Neural cell (in vitro differentiated cells): ENCODE measurements around the gene MAGI2.

Experiments used
- EP300 ChIP-seq: fragments of 450-650 bp; conservative IDR thresholded peaks from 2 replicates; pipeline ENCODE4 v1.6.1; 2014; ENCODE audit warnings: antibody characterized with exemption, mild to moderate bottlenecking, moderate library complexity; ENCODE audit not compliant: poor library complexity, severe bottlenecking
- EZH2 ChIP-seq: fragments of 200-600, 300-800 bp; shearing (Covaris generic), sonication (generic); IDR thresholded peaks from 2 replicates; pipeline ENCODE4 v1.6.1; 2014; ENCODE audit warnings: antibody characterized with exemption, low read length, borderline replicate concordance, mild to moderate bottlenecking; ENCODE audit not compliant: insufficient read depth, poor library complexity, severe bottlenecking
- MXI1 ChIP-seq: fragments of 450-650 bp; conservative IDR thresholded peaks from 2 replicates; pipeline ENCODE4 v1.6.1; 2014; ENCODE audit warnings: antibody characterized with exemption, mild to moderate bottlenecking; ENCODE audit not compliant: poor library complexity, severe bottlenecking
- POLR2AphosphoS5 ChIP-seq: IDR thresholded peaks from 2 replicates; pipeline ENCODE4 v1.6.1; 2012
- RAD21 ChIP-seq: fragments of 450-650 bp; conservative IDR thresholded peaks from 2 replicates; pipeline ENCODE4 v1.6.1; 2014; ENCODE audit warnings: antibody characterized with exemption, mild to moderate bottlenecking, moderate library complexity
- SMC3 ChIP-seq: fragments of 450-650 bp; conservative IDR thresholded peaks from 2 replicates; pipeline ENCODE4 v1.6.1; 2014; ENCODE audit warnings: antibody characterized with exemption, mild to moderate bottlenecking, moderate library complexity; ENCODE audit not compliant: poor library complexity
- TAF1 ChIP-seq: IDR thresholded peaks from 2 replicates; pipeline ENCODE4 v1.6.1; 2012; ENCODE audit warnings: low read depth
- TF ChIP-seq, protein P1 (sequence below): fragments of 450-650 bp; IDR thresholded peaks from 2 replicates; pipeline ENCODE4 v1.5.1; 2014; ENCODE audit warnings: antibody characterized with exemption, mild to moderate bottlenecking, moderate library complexity; ENCODE audit not compliant: poor library complexity, severe bottlenecking
- TF ChIP-seq, protein P2 (sequence below): IDR thresholded peaks from 2 replicates; pipeline ENCODE4 v1.6.1; 2012; ENCODE audit warnings: borderline replicate concordance

DNA sequence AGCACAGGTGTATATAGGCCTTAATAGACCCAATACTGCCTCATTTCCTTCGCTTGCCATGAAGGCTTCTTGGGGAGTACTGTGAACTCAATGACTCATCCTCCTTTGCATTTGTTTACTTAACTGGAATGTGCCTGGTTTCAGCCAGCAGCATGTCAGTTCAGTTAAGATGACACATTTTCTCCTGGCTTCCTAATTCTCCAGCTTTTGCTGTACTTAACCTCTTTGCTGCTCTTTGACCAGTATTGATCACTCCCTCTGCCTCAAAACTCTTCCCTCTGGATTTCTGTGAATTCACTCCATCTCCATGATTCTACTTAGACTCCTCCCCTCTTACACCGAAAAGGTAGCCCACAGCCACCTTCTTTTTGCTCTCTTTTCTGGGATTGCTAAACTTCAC lies 135.7 kb downstream of the MAGI2 start:
- TF ChIP-seq, protein P1, sequence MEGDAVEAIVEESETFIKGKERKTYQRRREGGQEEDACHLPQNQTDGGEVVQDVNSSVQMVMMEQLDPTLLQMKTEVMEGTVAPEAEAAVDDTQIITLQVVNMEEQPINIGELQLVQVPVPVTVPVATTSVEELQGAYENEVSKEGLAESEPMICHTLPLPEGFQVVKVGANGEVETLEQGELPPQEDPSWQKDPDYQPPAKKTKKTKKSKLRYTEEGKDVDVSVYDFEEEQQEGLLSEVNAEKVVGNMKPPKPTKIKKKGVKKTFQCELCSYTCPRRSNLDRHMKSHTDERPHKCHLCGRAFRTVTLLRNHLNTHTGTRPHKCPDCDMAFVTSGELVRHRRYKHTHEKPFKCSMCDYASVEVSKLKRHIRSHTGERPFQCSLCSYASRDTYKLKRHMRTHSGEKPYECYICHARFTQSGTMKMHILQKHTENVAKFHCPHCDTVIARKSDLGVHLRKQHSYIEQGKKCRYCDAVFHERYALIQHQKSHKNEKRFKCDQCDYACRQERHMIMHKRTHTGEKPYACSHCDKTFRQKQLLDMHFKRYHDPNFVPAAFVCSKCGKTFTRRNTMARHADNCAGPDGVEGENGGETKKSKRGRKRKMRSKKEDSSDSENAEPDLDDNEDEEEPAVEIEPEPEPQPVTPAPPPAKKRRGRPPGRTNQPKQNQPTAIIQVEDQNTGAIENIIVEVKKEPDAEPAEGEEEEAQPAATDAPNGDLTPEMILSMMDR: no peak
- TF ChIP-seq, protein P2, sequence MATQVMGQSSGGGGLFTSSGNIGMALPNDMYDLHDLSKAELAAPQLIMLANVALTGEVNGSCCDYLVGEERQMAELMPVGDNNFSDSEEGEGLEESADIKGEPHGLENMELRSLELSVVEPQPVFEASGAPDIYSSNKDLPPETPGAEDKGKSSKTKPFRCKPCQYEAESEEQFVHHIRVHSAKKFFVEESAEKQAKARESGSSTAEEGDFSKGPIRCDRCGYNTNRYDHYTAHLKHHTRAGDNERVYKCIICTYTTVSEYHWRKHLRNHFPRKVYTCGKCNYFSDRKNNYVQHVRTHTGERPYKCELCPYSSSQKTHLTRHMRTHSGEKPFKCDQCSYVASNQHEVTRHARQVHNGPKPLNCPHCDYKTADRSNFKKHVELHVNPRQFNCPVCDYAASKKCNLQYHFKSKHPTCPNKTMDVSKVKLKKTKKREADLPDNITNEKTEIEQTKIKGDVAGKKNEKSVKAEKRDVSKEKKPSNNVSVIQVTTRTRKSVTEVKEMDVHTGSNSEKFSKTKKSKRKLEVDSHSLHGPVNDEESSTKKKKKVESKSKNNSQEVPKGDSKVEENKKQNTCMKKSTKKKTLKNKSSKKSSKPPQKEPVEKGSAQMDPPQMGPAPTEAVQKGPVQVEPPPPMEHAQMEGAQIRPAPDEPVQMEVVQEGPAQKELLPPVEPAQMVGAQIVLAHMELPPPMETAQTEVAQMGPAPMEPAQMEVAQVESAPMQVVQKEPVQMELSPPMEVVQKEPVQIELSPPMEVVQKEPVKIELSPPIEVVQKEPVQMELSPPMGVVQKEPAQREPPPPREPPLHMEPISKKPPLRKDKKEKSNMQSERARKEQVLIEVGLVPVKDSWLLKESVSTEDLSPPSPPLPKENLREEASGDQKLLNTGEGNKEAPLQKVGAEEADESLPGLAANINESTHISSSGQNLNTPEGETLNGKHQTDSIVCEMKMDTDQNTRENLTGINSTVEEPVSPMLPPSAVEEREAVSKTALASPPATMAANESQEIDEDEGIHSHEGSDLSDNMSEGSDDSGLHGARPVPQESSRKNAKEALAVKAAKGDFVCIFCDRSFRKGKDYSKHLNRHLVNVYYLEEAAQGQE: no peak
- no peak for TF ChIP-seq RAD21
- no peak for TF ChIP-seq POLR2AphosphoS5
- TF ChIP-seq EZH2: no peak
- no peak for TF ChIP-seq EP300
- TF ChIP-seq SMC3: no peak
- no peak for TF ChIP-seq TAF1
- TF ChIP-seq MXI1: no peak
